ENCODE measurements around the gene CDC42EP3. TPM values are rescaled to one million over a fixed set of nuclear protein-coding genes. Genes with fewer than 3 reads are reported as not detected.

CDC42EP3 gene
- total and polyA plus RNA-seq, 2 donors (not counting 1 experiment from before 2014, with no cell fraction given), result 28.0 to 29.9 TPM

- no peaks in the 10 kb centered on the region for H3K27me3 Mint-ChIP-seq
- H3K4me1 Mint-ChIP-seq, result peaks cover 69% of the 10 kb centered on the region
- Histone ChIP-seq H3K79me2 (ENCODE audit: control insufficient read depth, insufficient read depth, low read length) (peaks cover 52% of the 10 kb centered on the region), H3K9me3 (ENCODE audit: control extremely low read depth in 1 of 3, control insufficient read depth in 2 of 3, insufficient read depth in 1 of 3, low read length in 2 of 3) (no peaks in the 10 kb centered on the region), H3K27ac (ENCODE audit: low read length in 2 of 2) (no peak overlapping the region), H3K9ac (ENCODE audit: low read length) (peak overlapping the region; percentile 94), H3K27me3 (replicated peaks in 1 of 4; ENCODE audit: control extremely low read depth in 1 of 4, control insufficient read depth in 3 of 4, insufficient read depth in 4 of 4, low read length in 3 of 4) (no peaks in the 10 kb centered on the region), H3K4me3 (ENCODE audit: control extremely low read depth in 1 of 5, extremely low read depth in 1 of 5, insufficient read depth in 1 of 5, low read depth in 2 of 5, low read length in 4 of 5) (peak overlapping the region; percentile 83 to 92 (median 88)), H4K20me1 (ENCODE audit: control insufficient read depth, insufficient read depth, low read length, poor library complexity, severe bottlenecking) (peaks cover 4% of the 10 kb centered on the region), H3K36me3 (replicated peaks in 1 of 2; ENCODE audit: control extremely low read depth in 1 of 2, control insufficient read depth in 1 of 2, extremely low read depth in 1 of 2, insufficient read depth in 2 of 2, low read length in 1 of 2) (no peaks in the 10 kb centered on the region), H3K4me2 (replicated peaks; ENCODE audit: low read depth, low read length, poor library complexity, severe bottlenecking) (peak overlapping the region; percentile 88), H2AFZ (ENCODE audit: insufficient read depth, low read depth, low read length, poor library complexity, severe bottlenecking) (peak overlapping the region; percentile 82), H3K4me1 (ENCODE audit: control insufficient read depth in 2 of 2, insufficient read depth in 2 of 2, low read length in 2 of 2) (peaks cover 46 to 52% of the 10 kb centered on the region in 2 donors)
- ChIA-PET CTCF (interaction anchor here (0.5 to 2.3 kb wide), 8 partner anchors 12 to 256 kb away, joined by 3 to 10 read pairs (median 4); no protein-coding TSS in a partner anchor), POLR2A (interaction anchor here (0.6 to 1.8 kb wide), 7 partner anchors 16 to 118 kb away, joined by 3 to 7 read pairs (median 3); no protein-coding TSS in a partner anchor)
- peak overlapping the region; percentile 95 for H3K27ac Mint-ChIP-seq
- DNase-seq (no peak), ATAC-seq (ENCODE audit: low read depth) (no peak)
- peak overlapping the region; percentile 98 for H3K4me3 Mint-ChIP-seq
- 38% methylated on average over 9 of the region's 11 CpGs for WGBS (ENCODE audit: insufficient coverage)
- TF ChIP-seq, protein P1, sequence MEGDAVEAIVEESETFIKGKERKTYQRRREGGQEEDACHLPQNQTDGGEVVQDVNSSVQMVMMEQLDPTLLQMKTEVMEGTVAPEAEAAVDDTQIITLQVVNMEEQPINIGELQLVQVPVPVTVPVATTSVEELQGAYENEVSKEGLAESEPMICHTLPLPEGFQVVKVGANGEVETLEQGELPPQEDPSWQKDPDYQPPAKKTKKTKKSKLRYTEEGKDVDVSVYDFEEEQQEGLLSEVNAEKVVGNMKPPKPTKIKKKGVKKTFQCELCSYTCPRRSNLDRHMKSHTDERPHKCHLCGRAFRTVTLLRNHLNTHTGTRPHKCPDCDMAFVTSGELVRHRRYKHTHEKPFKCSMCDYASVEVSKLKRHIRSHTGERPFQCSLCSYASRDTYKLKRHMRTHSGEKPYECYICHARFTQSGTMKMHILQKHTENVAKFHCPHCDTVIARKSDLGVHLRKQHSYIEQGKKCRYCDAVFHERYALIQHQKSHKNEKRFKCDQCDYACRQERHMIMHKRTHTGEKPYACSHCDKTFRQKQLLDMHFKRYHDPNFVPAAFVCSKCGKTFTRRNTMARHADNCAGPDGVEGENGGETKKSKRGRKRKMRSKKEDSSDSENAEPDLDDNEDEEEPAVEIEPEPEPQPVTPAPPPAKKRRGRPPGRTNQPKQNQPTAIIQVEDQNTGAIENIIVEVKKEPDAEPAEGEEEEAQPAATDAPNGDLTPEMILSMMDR (IDR thresholded peaks at IDR 0.05), result no peak
- TF ChIP-seq EZH2 (IDR thresholded peaks at IDR 0.05; ENCODE audit: borderline replicate concordance, insufficient read depth, low read depth, low read length, poor library complexity, severe bottlenecking), result no peak
- H3K9me3 Mint-ChIP-seq (ENCODE audit: insufficient read depth), result no peaks in the 10 kb centered on the region
- intact Hi-C loops (cut with micrococcal nuclease), result loop anchor here (1.0 to 5.0 kb wide), 4 partner anchors 15 to 703 kb away; partner anchors contain the start of genes EIF2AK2 and STRN
Observed at GRCh38 chr2:37670378-37671008, 949 bp downstream of the CDC42EP3 start.

DNA sequence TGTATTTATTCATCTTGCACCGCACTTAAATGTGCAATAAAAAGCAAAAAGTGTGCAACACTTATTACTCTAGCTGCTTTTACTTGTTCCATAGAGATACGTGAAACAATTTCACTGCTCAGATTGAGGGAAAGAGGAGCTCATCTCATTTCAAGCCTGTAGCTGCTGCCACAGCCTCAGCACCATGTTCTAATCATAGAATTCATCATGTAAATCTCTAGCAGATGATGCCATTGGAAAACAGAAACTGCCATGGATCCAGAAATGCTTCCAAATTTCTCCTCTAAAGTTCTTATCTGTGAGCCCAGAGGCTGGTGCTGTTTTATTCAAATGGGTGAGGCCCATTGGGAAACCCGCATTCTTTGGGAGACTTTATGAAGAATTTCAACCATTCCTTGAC, 2.0 kb downstream of the CDC42EP3 start:
- DNase-seq (no peak), ATAC-seq (ENCODE audit: low read depth) (no peak)
- no peak for TF ChIP-seq EZH2 (IDR thresholded peaks at IDR 0.05; ENCODE audit: borderline replicate concordance, insufficient read depth, low read depth, low read length, poor library complexity, severe bottlenecking)
- TF ChIP-seq, protein P1 (IDR thresholded peaks at IDR 0.05), result no peak
- Mint-ChIP-seq H3K4me1 (peaks cover 69% of the 10 kb centered on the region), H3K27ac (peak overlapping the region; percentile 10), H3K9me3 (ENCODE audit: insufficient read depth) (no peaks in the 10 kb centered on the region), H3K27me3 (no peaks in the 10 kb centered on the region), H3K4me3 (peak overlapping the region; percentile 98)
- Histone ChIP-seq H3K9ac (ENCODE audit: low read length) (peak overlapping the region; percentile 94), H2AFZ (ENCODE audit: insufficient read depth, low read depth, low read length, poor library complexity, severe bottlenecking) (no peak overlapping the region), H3K36me3 (replicated peaks in 1 of 2; ENCODE audit: control extremely low read depth in 1 of 2, control insufficient read depth in 1 of 2, extremely low read depth in 1 of 2, insufficient read depth in 2 of 2, low read length in 1 of 2) (no peaks in the 10 kb centered on the region), H3K4me3 (ENCODE audit: control extremely low read depth in 1 of 5, extremely low read depth in 1 of 5, insufficient read depth in 1 of 5, low read depth in 2 of 5, low read length in 4 of 5) (peak overlapping the region in 3 of 5 experiments; percentile 11 to 92 (median 88)), H3K27me3 (replicated peaks in 1 of 4; ENCODE audit: control extremely low read depth in 1 of 4, control insufficient read depth in 3 of 4, insufficient read depth in 4 of 4, low read length in 3 of 4) (no peaks in the 10 kb centered on the region), H3K27ac (ENCODE audit: low read length in 2 of 2) (no peak overlapping the region), H3K79me2 (ENCODE audit: control insufficient read depth, insufficient read depth, low read length) (peaks cover 58% of the 10 kb centered on the region), H4K20me1 (ENCODE audit: control insufficient read depth, insufficient read depth, low read length, poor library complexity, severe bottlenecking) (peaks cover 4% of the 10 kb centered on the region), H3K4me2 (replicated peaks; ENCODE audit: low read depth, low read length, poor library complexity, severe bottlenecking) (peak overlapping the region; percentile 88), H3K4me1 (ENCODE audit: control insufficient read depth in 2 of 2, insufficient read depth in 2 of 2, low read length in 2 of 2) (peaks cover 46 to 52% of the 10 kb centered on the region in 2 donors), H3K9me3 (ENCODE audit: control extremely low read depth in 1 of 3, control insufficient read depth in 2 of 3, insufficient read depth in 1 of 3, low read length in 2 of 3) (no peaks in the 10 kb centered on the region)
- 86% methylated on average over 1 of the region's 3 CpGs for WGBS (ENCODE audit: insufficient coverage)
- CTCF ChIA-PET, result interaction anchor here (1.3 to 2.3 kb wide), 2 partner anchors 15 to 163 kb away, joined by 5 to 10 read pairs; no protein-coding TSS in a partner anchor
- intact Hi-C loops (cut with micrococcal nuclease), result no loop called here
- POLR2A ChIA-PET, result interaction anchor here (0.7 to 1.8 kb wide), 2 partner anchors 15 to 1056 kb away, joined by 6 to 7 read pairs; no protein-coding TSS in a partner anchor
